ENCODE measurements around the gene IRF4.
"Not testable (repeated sequence)": the region's sequence is repeated elsewhere in the genome, so short reads cannot be mapped to it uniquely, and the experiment has no call there.

Gene IRF4

DNA sequence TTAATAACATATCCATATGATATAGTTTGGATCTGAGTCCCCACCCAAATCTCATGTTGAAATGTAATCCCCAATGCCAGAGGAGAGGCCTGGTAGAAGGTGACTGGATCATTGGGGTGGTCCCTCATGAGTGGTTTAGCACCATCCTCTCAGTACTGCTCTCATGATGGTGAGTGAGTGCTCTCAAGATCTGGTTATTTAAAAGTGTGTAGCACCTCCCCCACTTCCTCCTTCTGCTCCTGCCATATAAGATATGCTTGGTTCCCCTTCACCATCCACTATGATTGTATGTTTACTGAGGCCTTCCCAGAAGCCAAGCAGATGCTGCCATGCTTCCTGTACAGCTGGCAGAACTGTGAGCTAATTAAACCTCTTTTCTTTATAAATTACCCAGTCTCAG, 22.9 kb downstream of the IRF4 start:
- H3K27ac ChIP-seq (ENCODE audit: low read depth, low read length) = no peak overlapping the region
- H3K4me1 ChIP-seq (ENCODE audit: control insufficient read depth, insufficient read depth, low read length) = no peaks in the 10 kb centered on the region
- no peak overlapping the region for H3K4me3 ChIP-seq (ENCODE audit: low read depth, low read length)
- H3K9ac ChIP-seq (ENCODE audit: low read depth, low read length) = no peak overlapping the region
- H3K9me3 ChIP-seq (ENCODE audit: control insufficient read depth, insufficient read depth, low read length) = no peaks in the 10 kb centered on the region
- no peaks in the 10 kb centered on the region for H3K36me3 ChIP-seq (ENCODE audit: control insufficient read depth, insufficient read depth, low read length)
- no peaks in the 10 kb centered on the region for H3K27me3 ChIP-seq (ENCODE audit: control insufficient read depth, insufficient read depth, low read length)

DNA sequence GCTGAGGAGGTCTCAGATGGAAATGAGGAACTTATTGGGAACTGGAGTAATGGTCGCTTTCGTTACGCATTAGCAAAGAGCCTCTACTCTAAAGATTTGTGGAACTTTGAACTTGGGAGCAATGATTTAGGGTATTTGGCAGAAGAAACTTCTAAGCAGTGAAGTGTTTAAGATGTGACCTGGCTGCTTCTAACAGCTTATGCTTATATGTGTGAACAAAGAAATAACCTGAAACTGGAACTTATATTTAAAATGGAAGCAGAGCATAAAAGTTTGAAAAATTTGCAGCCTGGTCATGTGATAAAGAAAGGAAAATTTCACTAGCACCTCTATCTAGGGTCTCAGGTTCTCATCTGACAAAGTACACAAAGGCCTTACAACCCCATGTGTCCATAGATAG, 23.5 kb downstream of the IRF4 start:
- H3K36me3 ChIP-seq (ENCODE audit: control insufficient read depth, insufficient read depth, low read length) = no peaks in the 10 kb centered on the region
- no peak overlapping the region for H3K27ac ChIP-seq (ENCODE audit: low read depth, low read length)
- no peak overlapping the region for H3K4me3 ChIP-seq (ENCODE audit: low read depth, low read length)

DNA sequence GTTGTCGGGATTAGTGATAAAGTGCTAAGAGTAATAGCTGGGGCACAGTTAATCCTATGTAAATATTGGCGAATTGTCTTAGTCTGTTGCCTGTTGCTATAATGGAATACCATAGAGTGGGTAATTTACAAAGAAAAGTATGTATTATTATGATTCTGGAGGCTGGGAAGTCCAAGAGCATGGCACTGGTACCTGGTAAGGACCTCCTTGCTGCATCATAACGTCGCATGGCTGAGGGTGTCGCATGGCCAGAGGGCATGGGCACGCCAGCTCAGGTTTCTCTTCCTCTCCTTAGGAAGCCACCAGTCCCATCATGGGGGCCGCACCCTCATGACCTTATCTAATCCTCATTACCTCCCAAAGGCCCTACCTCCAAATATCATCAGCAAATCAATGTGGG, 29.7 kb downstream of the IRF4 start:
- Histone ChIP-seq H3K4me1 (ENCODE audit: control insufficient read depth, insufficient read depth, low read length) (no peaks in the 10 kb centered on the region), H3K27ac (ENCODE audit: low read depth, low read length) (no peak overlapping the region)

More for the DNA sequence above, 23.5 kb downstream of the IRF4 start:
- H3K9ac ChIP-seq (ENCODE audit: low read depth, low read length) = no peak overlapping the region
- H3K9me3 ChIP-seq (ENCODE audit: control insufficient read depth, insufficient read depth, low read length) = no peaks in the 10 kb centered on the region
- no peaks in the 10 kb centered on the region for H3K4me1 ChIP-seq (ENCODE audit: control insufficient read depth, insufficient read depth, low read length)
- H3K27me3 ChIP-seq (ENCODE audit: control insufficient read depth, insufficient read depth, low read length) = no peaks in the 10 kb centered on the region

DNA sequence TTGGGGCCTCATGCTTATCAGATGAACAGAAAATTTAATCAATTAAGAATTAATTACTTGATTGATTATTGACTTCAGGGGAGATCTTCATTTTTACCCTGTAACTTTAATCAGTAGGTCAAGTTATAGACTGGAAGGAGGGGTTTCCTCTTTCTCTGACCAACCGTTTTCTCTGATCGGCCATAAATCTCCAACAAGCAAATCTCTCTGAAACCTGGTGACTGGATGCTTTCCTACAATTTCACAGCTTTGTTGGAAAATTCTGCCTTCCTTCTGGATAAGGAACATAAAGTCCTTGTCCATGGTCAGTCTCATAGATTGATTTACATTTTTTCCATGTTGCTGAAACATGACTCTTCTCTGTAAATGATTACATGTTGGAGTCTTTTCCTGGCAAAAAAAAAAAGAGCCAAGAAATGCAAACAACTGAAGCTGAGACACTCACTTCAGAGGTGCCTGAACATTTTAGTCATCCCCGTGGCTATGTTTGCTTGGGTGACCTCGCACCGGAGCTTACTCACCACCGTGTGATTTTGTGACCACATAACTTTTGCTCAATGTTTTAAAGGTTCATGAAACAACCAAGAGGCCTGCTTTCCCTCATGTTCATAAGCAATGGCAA, 31.0 kb downstream of the IRF4 start:
- no peaks in the 10 kb centered on the region for H3K36me3 ChIP-seq (ENCODE audit: control insufficient read depth, insufficient read depth, low read length)
- no peaks in the 10 kb centered on the region for H3K27me3 ChIP-seq (ENCODE audit: control insufficient read depth, insufficient read depth, low read length)
- no peak overlapping the region for H3K9ac ChIP-seq (ENCODE audit: low read depth, low read length)
- no peak overlapping the region for H3K27ac ChIP-seq (ENCODE audit: low read depth, low read length)
- peaks cover 4% of the 10 kb centered on the region; the same call in 1 of the 2 replicates for H3K9me3 ChIP-seq (ENCODE audit: control insufficient read depth, insufficient read depth, low read length)
- H3K4me1 ChIP-seq (ENCODE audit: control insufficient read depth, insufficient read depth, low read length) = no peaks in the 10 kb centered on the region
- no peak overlapping the region for H3K4me3 ChIP-seq (ENCODE audit: low read depth, low read length)

More for the DNA sequence above, 29.7 kb downstream of the IRF4 start:
- Histone ChIP-seq H3K9me3 (ENCODE audit: control insufficient read depth, insufficient read depth, low read length) (no peaks in the 10 kb centered on the region), H3K36me3 (ENCODE audit: control insufficient read depth, insufficient read depth, low read length) (no peaks in the 10 kb centered on the region), H3K27me3 (ENCODE audit: control insufficient read depth, insufficient read depth, low read length) (no peaks in the 10 kb centered on the region), H3K4me3 (ENCODE audit: low read depth, low read length) (no peak overlapping the region), H3K9ac (ENCODE audit: low read depth, low read length) (no peak overlapping the region)

DNA sequence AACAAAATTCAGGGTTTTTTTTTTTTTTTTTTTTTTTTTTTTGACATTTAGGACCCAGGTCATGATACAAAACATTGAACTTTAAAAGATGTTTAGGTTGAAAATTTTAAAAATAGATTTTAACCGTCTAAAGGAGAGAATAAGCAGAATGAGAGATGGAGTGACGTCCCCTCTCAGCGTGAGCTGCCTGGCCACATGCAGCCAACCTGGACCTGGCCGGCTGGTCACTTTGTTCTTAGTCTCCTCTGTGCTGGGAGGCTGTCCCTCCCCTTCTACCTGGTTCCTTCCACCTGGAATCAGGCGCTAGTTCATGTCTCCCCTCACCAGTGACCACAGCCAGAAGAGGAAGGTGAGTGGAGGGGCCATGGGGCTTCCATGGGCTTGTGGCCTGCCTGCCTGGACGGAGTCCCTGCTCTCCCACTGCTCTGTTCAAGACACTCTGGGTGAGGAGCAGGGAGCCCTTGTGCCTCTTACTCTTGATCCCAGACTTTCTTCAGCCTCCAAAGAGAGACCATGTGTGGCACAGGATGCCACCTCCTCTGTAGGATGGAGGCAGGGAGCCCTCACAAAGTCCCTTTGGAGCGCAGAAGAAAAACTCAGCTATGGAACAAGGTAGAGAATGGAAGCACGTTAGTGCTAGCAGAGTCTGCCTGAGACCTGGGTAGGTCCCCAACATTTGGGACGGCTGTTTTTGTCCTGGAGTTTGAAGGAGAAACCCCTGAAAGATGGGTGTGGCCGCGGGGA, 31.7 kb downstream of the IRF4 start:
- Histone ChIP-seq H3K27ac (ENCODE audit: low read depth, low read length) (no peak overlapping the region), H3K4me1 (ENCODE audit: control insufficient read depth, insufficient read depth, low read length) (no peaks in the 10 kb centered on the region), H3K9ac (ENCODE audit: low read depth, low read length) (no peak overlapping the region), H3K9me3 (ENCODE audit: control insufficient read depth, insufficient read depth, low read length) (peaks cover 4% of the 10 kb centered on the region; the same call in 1 of the 2 replicates), H3K4me3 (ENCODE audit: low read depth, low read length) (no peak overlapping the region), H3K36me3 (ENCODE audit: control insufficient read depth, insufficient read depth, low read length) (no peaks in the 10 kb centered on the region), H3K27me3 (ENCODE audit: control insufficient read depth, insufficient read depth, low read length) (no peaks in the 10 kb centered on the region)

DNA sequence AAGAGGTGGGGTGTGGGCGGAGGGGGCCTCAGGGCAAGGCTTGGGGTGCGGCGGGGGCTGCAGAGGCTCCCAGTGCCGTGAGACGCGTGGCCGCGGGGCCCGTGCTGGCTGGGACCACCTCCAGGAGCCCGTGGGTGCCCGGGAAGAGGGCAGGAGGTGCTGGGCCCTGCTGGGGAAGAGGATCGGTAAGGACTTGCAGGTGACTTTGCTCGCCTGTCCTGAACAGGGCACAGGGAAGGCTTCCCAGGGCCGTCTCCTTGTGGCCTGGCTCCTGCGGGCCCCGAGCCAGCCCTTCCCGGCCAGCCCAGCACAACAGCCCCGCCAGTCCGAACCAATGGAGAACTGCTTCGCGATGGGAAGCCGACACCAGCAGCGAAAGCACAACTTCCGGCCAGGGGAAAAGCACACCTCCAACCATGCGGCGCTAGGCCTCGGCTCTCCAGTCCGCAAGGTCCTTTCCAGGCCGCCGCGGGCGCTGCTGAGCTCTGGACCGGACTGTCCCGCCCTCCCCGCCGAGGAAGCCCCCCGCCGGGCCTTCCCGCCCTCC, 32.3 kb downstream of the IRF4 start:
- H3K4me1 ChIP-seq (ENCODE audit: control insufficient read depth, insufficient read depth, low read length) = no peaks in the 10 kb centered on the region
- H3K36me3 ChIP-seq (ENCODE audit: control insufficient read depth, insufficient read depth, low read length) = no peaks in the 10 kb centered on the region
- H3K9ac ChIP-seq (ENCODE audit: low read depth, low read length) = no peak overlapping the region
- no peaks in the 10 kb centered on the region for H3K27me3 ChIP-seq (ENCODE audit: control insufficient read depth, insufficient read depth, low read length)
- H3K4me3 ChIP-seq (ENCODE audit: low read depth, low read length) = no peak overlapping the region
- no peak overlapping the region for H3K27ac ChIP-seq (ENCODE audit: low read depth, low read length)
- peaks cover 4% of the 10 kb centered on the region; the same call in 1 of the 2 replicates for H3K9me3 ChIP-seq (ENCODE audit: control insufficient read depth, insufficient read depth, low read length)

DNA sequence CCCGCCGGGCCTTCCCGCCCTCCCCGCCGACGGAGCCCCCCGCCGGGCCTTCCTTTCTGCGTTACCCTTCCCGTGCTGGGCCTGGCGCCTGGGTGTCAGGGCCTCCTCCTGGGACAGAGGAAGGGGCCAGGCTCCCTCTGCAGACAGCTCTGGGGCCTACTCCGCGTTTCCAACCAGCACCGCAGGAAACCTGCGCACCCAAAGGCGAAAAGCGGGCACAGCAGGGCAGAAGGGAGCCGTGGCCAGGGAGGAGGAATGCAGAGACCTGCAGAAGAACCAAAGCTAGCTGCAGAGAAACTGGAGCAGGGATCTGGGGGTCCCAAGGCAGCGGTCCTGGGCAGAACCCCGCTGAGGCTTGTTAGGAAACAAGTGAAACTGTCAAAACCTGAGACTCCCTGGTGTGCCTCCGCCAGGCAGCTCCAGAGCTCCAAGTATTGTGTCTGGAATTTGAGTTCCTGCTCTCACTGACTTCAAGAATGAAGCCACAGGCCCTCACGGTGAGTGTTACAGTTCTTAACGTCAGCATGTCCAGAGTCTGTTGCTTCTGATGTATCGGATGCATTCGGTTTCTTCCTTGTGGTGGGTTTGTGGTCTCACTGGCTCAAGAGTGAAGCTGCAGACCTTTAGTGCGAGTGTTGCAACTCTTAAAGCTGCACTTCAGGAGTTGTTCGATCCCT, 33.3 kb downstream of the IRF4 start:
- Histone ChIP-seq H3K4me1 (ENCODE audit: control insufficient read depth, insufficient read depth, low read length) (no peaks in the 10 kb centered on the region), H3K9me3 (ENCODE audit: control insufficient read depth, insufficient read depth, low read length) (peaks cover 4% of the 10 kb centered on the region; the same call in 1 of the 2 replicates)

DNA sequence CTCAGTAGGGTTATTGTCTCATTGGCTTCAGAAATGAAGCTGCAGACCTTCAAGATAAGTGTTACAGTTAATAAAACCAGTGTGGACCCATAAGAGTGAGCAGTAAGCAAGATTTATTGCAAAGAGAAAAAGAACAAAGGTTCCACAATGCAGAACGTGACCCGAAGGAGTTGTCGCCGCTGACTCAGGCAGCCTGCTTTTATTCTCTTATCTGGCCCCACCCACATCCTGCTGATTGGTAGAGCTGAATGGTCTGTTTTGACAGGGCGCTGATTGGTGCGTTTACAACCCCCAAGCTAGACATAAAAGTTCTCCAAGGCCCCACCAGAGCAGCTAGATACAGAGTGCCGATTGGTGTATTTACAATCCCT, 33.9 kb downstream of the IRF4 start:
- H3K27me3 ChIP-seq (ENCODE audit: control insufficient read depth, insufficient read depth, low read length); H3K4me3 ChIP-seq (ENCODE audit: low read depth, low read length); H3K36me3 ChIP-seq (ENCODE audit: control insufficient read depth, insufficient read depth, low read length); H3K4me1 ChIP-seq (ENCODE audit: control insufficient read depth, insufficient read depth, low read length); H3K9me3 ChIP-seq (ENCODE audit: control insufficient read depth, insufficient read depth, low read length); H3K27ac ChIP-seq (ENCODE audit: low read depth, low read length); H3K9ac ChIP-seq (ENCODE audit: low read depth, low read length): not testable (repeated sequence)

More for the DNA sequence above, 33.3 kb downstream of the IRF4 start:
- no peak overlapping the region for H3K27ac ChIP-seq (ENCODE audit: low read depth, low read length)
- H3K9ac ChIP-seq (ENCODE audit: low read depth, low read length) = no peak overlapping the region
- H3K27me3 ChIP-seq (ENCODE audit: control insufficient read depth, insufficient read depth, low read length) = no peaks in the 10 kb centered on the region
- no peaks in the 10 kb centered on the region for H3K36me3 ChIP-seq (ENCODE audit: control insufficient read depth, insufficient read depth, low read length)
- H3K4me3 ChIP-seq (ENCODE audit: low read depth, low read length) = no peak overlapping the region

DNA sequence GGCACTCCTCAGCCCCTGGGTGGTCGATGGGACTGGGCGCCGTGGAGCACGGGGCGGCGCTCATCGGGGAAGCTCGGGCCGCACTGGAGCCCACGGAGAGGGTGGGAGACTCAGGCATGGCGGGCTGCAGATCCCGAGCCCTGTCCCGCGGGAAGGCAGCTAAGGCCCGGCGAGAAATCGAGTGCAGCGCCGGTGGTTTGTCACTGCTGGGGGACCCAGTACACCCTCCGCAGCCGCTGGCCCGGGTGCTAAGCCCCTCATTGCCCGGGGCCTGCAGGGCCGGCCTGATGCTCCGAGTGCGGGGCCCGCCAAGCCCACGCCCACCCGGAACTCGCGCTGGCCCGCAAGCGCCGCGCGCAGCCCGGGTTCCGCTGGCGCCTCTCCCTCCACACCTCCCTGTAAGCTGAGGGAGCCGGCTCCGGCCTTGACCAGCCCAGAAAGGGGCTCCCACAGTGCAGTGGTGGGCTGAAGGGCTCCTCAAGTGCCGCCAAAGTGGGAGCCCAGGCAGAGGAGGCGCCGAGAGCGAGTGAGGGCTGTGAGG, 34.7 kb downstream of the IRF4 start:
- not testable (repeated sequence) for H3K27ac ChIP-seq (ENCODE audit: low read depth, low read length); H3K4me3 ChIP-seq (ENCODE audit: low read depth, low read length); H3K27me3 ChIP-seq (ENCODE audit: control insufficient read depth, insufficient read depth, low read length); H3K4me1 ChIP-seq (ENCODE audit: control insufficient read depth, insufficient read depth, low read length); H3K9ac ChIP-seq (ENCODE audit: low read depth, low read length); H3K9me3 ChIP-seq (ENCODE audit: control insufficient read depth, insufficient read depth, low read length); H3K36me3 ChIP-seq (ENCODE audit: control insufficient read depth, insufficient read depth, low read length)

DNA sequence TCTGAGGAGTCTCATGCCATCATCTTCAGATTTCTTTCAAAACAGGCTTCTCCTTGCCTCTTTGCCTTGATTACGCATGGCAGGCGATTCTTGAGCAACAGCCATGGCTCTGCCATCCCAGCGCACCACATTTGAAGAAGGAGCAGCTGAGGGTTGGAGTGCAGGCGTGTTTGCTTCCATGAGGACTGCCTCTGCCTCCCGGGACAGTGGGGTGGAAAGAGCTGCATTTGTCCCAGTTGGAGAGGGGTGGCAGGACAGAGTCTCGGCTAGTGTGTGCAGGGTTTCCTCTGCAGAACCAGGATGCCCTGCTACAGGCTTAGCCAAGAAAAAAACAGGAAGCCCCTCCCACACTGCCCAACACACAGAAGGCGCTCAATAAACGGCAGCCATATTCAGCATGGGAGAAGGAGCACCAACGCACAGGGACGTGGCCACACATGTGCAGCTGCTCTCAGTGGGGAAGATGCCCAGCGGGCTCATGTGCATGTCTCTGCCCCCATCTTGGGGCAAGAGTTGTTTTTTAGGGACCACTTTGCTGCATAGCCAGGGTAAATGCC, 36.6 kb downstream of the IRF4 start:
- no peaks in the 10 kb centered on the region for H3K4me1 ChIP-seq (ENCODE audit: control insufficient read depth, insufficient read depth, low read length)
- no peak overlapping the region for H3K9ac ChIP-seq (ENCODE audit: low read depth, low read length)
- H3K4me3 ChIP-seq (ENCODE audit: low read depth, low read length) = no peak overlapping the region
- H3K9me3 ChIP-seq (ENCODE audit: control insufficient read depth, insufficient read depth, low read length) = peaks cover 4% of the 10 kb centered on the region; the same call in 1 of the 2 replicates
- no peak overlapping the region for H3K27ac ChIP-seq (ENCODE audit: low read depth, low read length)
- H3K36me3 ChIP-seq (ENCODE audit: control insufficient read depth, insufficient read depth, low read length) = no peaks in the 10 kb centered on the region
- H3K27me3 ChIP-seq (ENCODE audit: control insufficient read depth, insufficient read depth, low read length) = no peaks in the 10 kb centered on the region
